ENCODE data around the gene NAGA. TPM values are rescaled to one million over a fixed set of nuclear protein-coding genes. Genes with fewer than 3 reads are reported as not detected.
"Not testable (repeated sequence)": the region's sequence is repeated elsewhere in the genome, so short reads cannot be mapped to it uniquely, and the experiment has no call there.

NAGA gene
- total and polyA plus RNA-seq, 9 of the 15 experiments (the other 6 are each of a cell fraction or from before 2014, with no cell fraction given): 6.5 to 20.6 (median 17.4) TPM

- H3K36me3 ChIP-seq (ENCODE audit: control insufficient read depth, insufficient read depth, low read length); POLR2A ChIA-PET; H3K4me1 ChIP-seq (replicated peaks in 1 of 2; ENCODE audit: control insufficient read depth in 2 of 2, insufficient read depth in 2 of 2, low read length in 2 of 2); in situ Hi-C loops (cut with MboI); FAIRE-seq; H3K9ac ChIP-seq (ENCODE audit: insufficient read depth in 1 of 2, low read depth in 2 of 2, low read length in 2 of 2); H3K27ac ChIP-seq (ENCODE audit: extremely low read depth, low read depth, low read length); H3K27me3 ChIP-seq (ENCODE audit: control insufficient read depth in 2 of 2, insufficient read depth in 2 of 2, low read length in 2 of 2); H3K79me2 ChIP-seq (ENCODE audit: control insufficient read depth, insufficient read depth, low read length); H3K4me3 ChIP-seq; H2AFZ ChIP-seq (ENCODE audit: low read depth, low read length); BruUV-seq (replicated peaks); H3K9me1 ChIP-seq (ENCODE audit: control insufficient read depth, insufficient read depth, low read length); ATAC-seq; H3K4me2 ChIP-seq (ENCODE audit: insufficient read depth, low read length); H4K20me1 ChIP-seq (replicated peaks; ENCODE audit: control insufficient read depth, insufficient read depth, low read length); H3K9me3 ChIP-seq (replicated peaks; ENCODE audit: control insufficient read depth, insufficient read depth, low read depth, low read length): not testable (repeated sequence)
- CTCF ChIA-PET (ENCODE audit: low intra/inter-chr PET ratio): interaction anchor here (0.8 kb wide), 1 partner anchor 51 kb away, joined by 4 read pairs; no protein-coding TSS in a partner anchor
- WGBS (ENCODE audit: insufficient coverage, low coverage, missing lambda C conversion rate): 0% methylated on average over 3 of the region's 4 CpGs
- TF ChIP-seq CTCF (IDR thresholded peaks at IDR 0.05 in 2 of 3, conservative IDR thresholded peaks at IDR 0.05 in 1 of 3; ENCODE audit: insufficient read depth in 2 of 3, low read depth in 1 of 3, low read length in 3 of 3) (peak; percentile 14 to 46 (median 29); a peak in 3 of 6 replicates), RAD21 (CRISPR knock-in tag; conservative IDR thresholded peaks at IDR 0.05 in 1 of 2, IDR thresholded peaks at IDR 0.05 in 1 of 2) (peak in 1 of 2 experiments; percentile 24; a peak in 1 of 4 replicates)
- DNase-seq (ENCODE audit: extremely low read depth in 1 of 4, low spot score in 3 of 4): peak in 1 of 4 experiments; percentile 31
- intact Hi-C loops (cut with micrococcal nuclease): loop anchor here (10.0 kb wide), 1 partner anchor 148 kb away; the partner anchor contains the start of gene SEPTIN3
Measured at GRCh38 chr22:42112793-42113192, 42.2 kb upstream of the NAGA start.

- Histone ChIP-seq H2AFZ (ENCODE audit: low read depth, low read length) (no peak overlapping the region), H3K27me3 (ENCODE audit: control insufficient read depth in 2 of 2, insufficient read depth in 2 of 2, low read length in 2 of 2) (no peaks in the 10 kb centered on the region), H3K9me3 (replicated peaks; ENCODE audit: control insufficient read depth, insufficient read depth, low read depth, low read length) (peaks cover 8% of the 10 kb centered on the region), H3K4me1 (replicated peaks in 1 of 2; ENCODE audit: control insufficient read depth in 2 of 2, insufficient read depth in 2 of 2, low read length in 2 of 2) (no peaks in the 10 kb centered on the region), H3K79me2 (ENCODE audit: control insufficient read depth, insufficient read depth, low read length) (no peaks in the 10 kb centered on the region), H3K4me3 (no peak overlapping the region), H3K27ac (ENCODE audit: extremely low read depth, low read depth, low read length) (no peak overlapping the region), H4K20me1 (replicated peaks; ENCODE audit: control insufficient read depth, insufficient read depth, low read length) (no peaks in the 10 kb centered on the region), H3K4me2 (ENCODE audit: insufficient read depth, low read length) (no peak overlapping the region), H3K9ac (ENCODE audit: insufficient read depth in 1 of 2, low read depth in 2 of 2, low read length in 2 of 2) (no peak overlapping the region), H3K9me1 (ENCODE audit: control insufficient read depth, insufficient read depth, low read length) (no peaks in the 10 kb centered on the region), H3K36me3 (ENCODE audit: control insufficient read depth, insufficient read depth, low read length) (no peaks in the 10 kb centered on the region)
- 23% methylated on average over 4 of the region's 4 CpGs for WGBS (ENCODE audit: insufficient coverage, low coverage, missing lambda C conversion rate)
- FAIRE-seq: no peak
- no peak for ATAC-seq
- CTCF ChIA-PET (ENCODE audit: low intra/inter-chr PET ratio): no interaction called here
- intact Hi-C loops (cut with micrococcal nuclease) (loop anchor here (10.0 kb wide), 1 partner anchor 147 kb away; the partner anchor contains the start of gene SEPTIN3), in situ Hi-C loops (cut with MboI) (no loop called here)
- POLR2A ChIA-PET: no interaction called here
- BruUV-seq (replicated peaks): no TSS peak
- no peak for DNase-seq (ENCODE audit: extremely low read depth in 1 of 4, low spot score in 3 of 4)
- TF ChIP-seq ZNF707 (CRISPR knock-in tag; conservative IDR thresholded peaks at IDR 0.05): no peak
- TF ChIP-seq ZNF76 (CRISPR knock-in tag; IDR thresholded peaks at IDR 0.05; ENCODE audit: borderline replicate concordance): no peak
- no peak for TF ChIP-seq TOE1 (IDR thresholded peaks at IDR 0.05; ENCODE audit: borderline replicate concordance)
- TF ChIP-seq TOE1 (CRISPR knock-in tag; IDR thresholded peaks at IDR 0.05; ENCODE audit: borderline replicate concordance, low read depth): no peak
- TF ChIP-seq ZFP30 (CRISPR knock-in tag; IDR thresholded peaks at IDR 0.05; ENCODE audit: borderline replicate concordance): no peak
- no peak for TF ChIP-seq ZNF436 (CRISPR knock-in tag; IDR thresholded peaks at IDR 0.05)
- TF ChIP-seq BCOR (IDR thresholded peaks at IDR 0.05): no peak
- TF ChIP-seq ZNF398 (CRISPR knock-in tag; IDR thresholded peaks at IDR 0.05): no peak
Measured at GRCh38 chr22:42111798-42112197, 41.2 kb upstream of the NAGA start.

Measured in K562 (cell line).